ENCODE data around the gene KLF2. TPM values are rescaled to one million over a fixed set of nuclear protein-coding genes. Genes with fewer than 3 reads are reported as not detected.

The KLF2 gene
- total and polyA plus RNA-seq, 7 donors, result 2.8 to 49.3 (median 21.4) TPM

- 58 to 65% methylated on average over 17 of the region's 17 CpGs for WGBS, 2 donors
- Histone ChIP-seq H3K4me3 (no peak overlapping the region), H3K9me3 (no peaks in the 10 kb centered on the region), H3K36me3 (peaks cover 0 to 35% (median 22%) of the 10 kb centered on the region in 4 donors), H3K4me1 (peaks cover 0 to 24% (median 8%) of the 10 kb centered on the region in 4 donors), H3K27me3 (no peaks in the 10 kb centered on the region), H3K27ac (peak overlapping the region; percentile 41 to 61 (median 45))
- intact Hi-C loops (cut with DNase I), result no loop called here
- DNase-seq, result peak; percentile 46
- TF ChIP-seq POLR2A (IDR thresholded peaks at IDR 0.05) (no peak), POLR2AphosphoS5 (IDR thresholded peaks at IDR 0.05) (no peak), EP300 (IDR thresholded peaks at IDR 0.05) (no peak)
- TF ChIP-seq, protein P1, sequence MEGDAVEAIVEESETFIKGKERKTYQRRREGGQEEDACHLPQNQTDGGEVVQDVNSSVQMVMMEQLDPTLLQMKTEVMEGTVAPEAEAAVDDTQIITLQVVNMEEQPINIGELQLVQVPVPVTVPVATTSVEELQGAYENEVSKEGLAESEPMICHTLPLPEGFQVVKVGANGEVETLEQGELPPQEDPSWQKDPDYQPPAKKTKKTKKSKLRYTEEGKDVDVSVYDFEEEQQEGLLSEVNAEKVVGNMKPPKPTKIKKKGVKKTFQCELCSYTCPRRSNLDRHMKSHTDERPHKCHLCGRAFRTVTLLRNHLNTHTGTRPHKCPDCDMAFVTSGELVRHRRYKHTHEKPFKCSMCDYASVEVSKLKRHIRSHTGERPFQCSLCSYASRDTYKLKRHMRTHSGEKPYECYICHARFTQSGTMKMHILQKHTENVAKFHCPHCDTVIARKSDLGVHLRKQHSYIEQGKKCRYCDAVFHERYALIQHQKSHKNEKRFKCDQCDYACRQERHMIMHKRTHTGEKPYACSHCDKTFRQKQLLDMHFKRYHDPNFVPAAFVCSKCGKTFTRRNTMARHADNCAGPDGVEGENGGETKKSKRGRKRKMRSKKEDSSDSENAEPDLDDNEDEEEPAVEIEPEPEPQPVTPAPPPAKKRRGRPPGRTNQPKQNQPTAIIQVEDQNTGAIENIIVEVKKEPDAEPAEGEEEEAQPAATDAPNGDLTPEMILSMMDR (IDR thresholded peaks at IDR 0.05), result no peak
Measured at GRCh38 chr19:16372065-16372915, 47.7 kb downstream of the KLF2 start.

- WGBS, 2 donors, result 86 to 87% methylated on average over 12 of the region's 12 CpGs
- Histone ChIP-seq H3K9me3 (no peaks in the 10 kb centered on the region), H3K27ac (peak overlapping the region; percentile 41 to 61 (median 45)), H3K36me3 (peaks cover 0 to 39% (median 22%) of the 10 kb centered on the region in 4 donors), H3K27me3 (no peaks in the 10 kb centered on the region), H3K4me1 (peaks cover 0 to 24% (median 8%) of the 10 kb centered on the region in 4 donors), H3K4me3 (no peak overlapping the region)
- TF ChIP-seq, protein P1 (IDR thresholded peaks at IDR 0.05), result no peak
- TF ChIP-seq POLR2AphosphoS5 (IDR thresholded peaks at IDR 0.05), result no peak
- DNase-seq, result no peak
- intact Hi-C loops (cut with DNase I), result no loop called here
Measured at GRCh38 chr19:16373079-16373478, 48.5 kb downstream of the KLF2 start.

- WGBS, 2 donors, result 81 to 89% methylated on average over 12 of the region's 12 CpGs
- peak; percentile 85 for DNase-seq
- H3K36me3 ChIP-seq, result peaks cover 0 to 39% (median 22%) of the 10 kb centered on the region in 4 donors
- no peak overlapping the region for H3K4me3 ChIP-seq
- H3K27ac ChIP-seq, result peak overlapping the region in 2 of 4 donors; percentile 42 to 61
- H3K27me3 ChIP-seq, result no peaks in the 10 kb centered on the region
- no peaks in the 10 kb centered on the region for H3K9me3 ChIP-seq
- TF ChIP-seq POLR2A (IDR thresholded peaks at IDR 0.05) (no peak), POLR2AphosphoS5 (IDR thresholded peaks at IDR 0.05) (peak in 1 of 4 donors; percentile 57)
- TF ChIP-seq, protein P1 (IDR thresholded peaks at IDR 0.05), result no peak
- H3K4me1 ChIP-seq, result peaks cover 0 to 24% (median 8%) of the 10 kb centered on the region in 4 donors
- intact Hi-C loops (cut with DNase I), result no loop called here
Measured at GRCh38 chr19:16373532-16373931, 48.9 kb downstream of the KLF2 start.

DNA sequence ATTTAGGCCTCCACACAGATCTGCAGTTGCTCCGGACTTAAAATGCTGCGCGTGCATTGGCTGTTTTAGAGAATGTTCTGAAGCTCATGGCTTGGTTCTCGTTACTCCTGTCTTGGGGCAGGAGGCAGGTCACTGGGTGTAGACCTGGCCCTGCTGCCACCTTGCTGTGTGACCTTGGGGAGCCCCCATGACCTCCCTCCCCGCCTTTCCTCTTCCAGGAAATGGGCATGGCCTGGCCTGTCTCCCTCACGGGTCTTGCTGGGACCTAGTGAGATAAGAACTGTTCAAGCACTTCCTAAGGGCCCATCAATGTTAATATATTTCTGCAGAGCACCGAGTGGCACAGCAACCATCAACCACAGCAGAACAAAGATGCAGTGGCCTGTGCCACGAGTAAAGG is 49.4 kb downstream of the KLF2 start:
- Histone ChIP-seq H3K4me3 (no peak overlapping the region), H3K27me3 (no peaks in the 10 kb centered on the region), H3K36me3 (peaks cover 0 to 39% (median 22%) of the 10 kb centered on the region in 4 donors), H3K9me3 (no peaks in the 10 kb centered on the region), H3K27ac (peak overlapping the region in 1 of 4 donors; percentile 61), H3K4me1 (peaks cover 0 to 24% (median 8%) of the 10 kb centered on the region in 4 donors)
- TF ChIP-seq, protein P1 (IDR thresholded peaks at IDR 0.05), result no peak
- no peak for TF ChIP-seq POLR2AphosphoS5 (IDR thresholded peaks at IDR 0.05)
- no peak for TF ChIP-seq POLR2A (IDR thresholded peaks at IDR 0.05)
- TF ChIP-seq EP300 (IDR thresholded peaks at IDR 0.05), result no peak
- DNase-seq, result peak; percentile 51
- intact Hi-C loops (cut with DNase I), result no loop called here
- 72 to 90% methylated on average over 8 of the region's 8 CpGs for WGBS, 2 donors
